Hepatocyte (in vitro differentiated cells): ENCODE results near the gene CSMD2. TPM values are rescaled to one million over a fixed set of nuclear protein-coding genes. Genes with fewer than 3 reads are reported as not detected.

Experiments used
- DNase-seq: peaks from one replicate; pipeline ENCODE4 v3.0.0-alpha.2; 2016; ENCODE audit warnings: low spot score
- H2AFZ ChIP-seq: fragments of 200-600 bp; sonication (generic); 2 replicates; pipeline ENCODE4 v1.6.0; 2016; ENCODE audit warnings: antibody characterized with exemption, mild to moderate bottlenecking
- H3K27ac ChIP-seq: fragments of 200-600 bp; sonication (generic); 2 replicates; pipeline ENCODE4 v1.5.1; 2016; ENCODE audit warnings: mild to moderate bottlenecking
- H3K27me3 ChIP-seq: fragments of 200-600 bp; sonication (generic); 2 replicates; pipeline ENCODE4 v1.6.1; 2016
- H3K36me3 ChIP-seq: fragments of 200-600 bp; sonication (generic); replicated peaks from 2 replicates; pipeline ENCODE4 v1.5.1; 2016; ENCODE audit warnings: low read depth; ENCODE audit not compliant: insufficient read depth
- H3K4me1 ChIP-seq: fragments of 200-600 bp; sonication (generic); 2 replicates; pipeline ENCODE4 v1.5.1; 2016; ENCODE audit warnings: mild to moderate bottlenecking, moderate library complexity; ENCODE audit not compliant: insufficient read depth
- H3K4me2 ChIP-seq: fragments of 200-600 bp; sonication (generic); 2 replicates; pipeline ENCODE4 v1.6.0; 2016
- H3K4me3 ChIP-seq: fragments of 200-600 bp; sonication (generic); 2 replicates; pipeline ENCODE4 v1.5.1; 2016; ENCODE audit warnings: mild to moderate bottlenecking
- H3K79me2 ChIP-seq: fragments of 200-600 bp; sonication (generic); 2 replicates; pipeline ENCODE4 v1.6.0; 2017; ENCODE audit warnings: mild to moderate bottlenecking
- H3K9me2 ChIP-seq: fragments of 200-600 bp; sonication (generic); replicated peaks from 2 replicates; pipeline ENCODE4 v1.6.0; 2017; ENCODE audit warnings: mild to moderate bottlenecking; ENCODE audit not compliant: insufficient read depth
- H3K9me3 ChIP-seq: fragments of 200-600 bp; sonication (generic); 2 replicates; pipeline ENCODE4 v1.5.1; 2016; ENCODE audit warnings: low read depth, mild to moderate bottlenecking
- H4K20me1 ChIP-seq: fragments of 200-600 bp; sonication (generic); 2 replicates; pipeline ENCODE4 v1.6.0; 2016; ENCODE audit warnings: mild to moderate bottlenecking; ENCODE audit not compliant: insufficient read depth, poor library complexity, severe bottlenecking
- CTCF ChIP-seq: fragments of 200-600 bp; sonication (generic); IDR thresholded peaks from 2 replicates; pipeline ENCODE4 v1.5.1; 2016; ENCODE audit warnings: antibody characterized with exemption, mild to moderate bottlenecking; ENCODE audit not compliant: poor library complexity
- EZH2 ChIP-seq: fragments of 200-600 bp; sonication (generic); IDR thresholded peaks from 2 replicates; pipeline ENCODE4 v1.6.1; 2016; ENCODE audit warnings: antibody characterized with exemption, mild to moderate bottlenecking, borderline replicate concordance
- EZH2phosphoT487 ChIP-seq: fragments of 200-600 bp; sonication (generic); IDR thresholded peaks from one replicate; pipeline ENCODE4 v1.6.1; 2018; ENCODE audit warnings: antibody characterized with exemption, mild to moderate bottlenecking, low read depth, moderate library complexity; ENCODE audit not compliant: unreplicated experiment, severe bottlenecking
- WGBS: methylation state at CpG from one replicate; pipeline ENCODE4 v1.1.6; 2016; ENCODE audit warnings: low lambda C conversion rate; ENCODE audit errors: missing lambda C conversion rate; 5-methylcytosine and 5-hydroxymethylcytosine counted together
- polyA plus RNA-seq: library from polyadenylated mRNA; unstranded; fragments of >200 nt; fragmentation: Nextera tagmentation; extraction: Ambion mirVana; gene quantifications from 2 replicates; pipeline ENCODE4 v1.2.1, GENCODE V29; 2016
- total RNA-seq: library from RNA; depleted of rRNA; stranded (reverse); fragments of >200 nt; gene quantifications from 2 replicates; pipeline ENCODE4 v1.2.3, GENCODE V29; 2014

CSMD2 gene
- total and polyA plus RNA-seq, 2 experiments from 2014 or later = 0.10 to 0.37 TPM

GRCh38 chr1:33971018-33971710, 193.9 kb downstream of the CSMD2 start:
- Histone ChIP-seq H3K4me2 (no peak overlapping the region), H3K27me3 (no peaks in the 10 kb centered on the region), H3K27ac (no peak overlapping the region), H3K9me3 (no peaks in the 10 kb centered on the region), H3K36me3 (no peaks in the 10 kb centered on the region), H4K20me1 (no peaks in the 10 kb centered on the region), H3K9me2 (no peaks in the 10 kb centered on the region), H2AFZ (no peak overlapping the region), H3K4me3 (no peak overlapping the region), H3K4me1 (peaks cover 4% of the 10 kb centered on the region), H3K79me2 (no peaks in the 10 kb centered on the region)
- TF ChIP-seq CTCF = no peak
- TF ChIP-seq EZH2 = no peak
- no peak for TF ChIP-seq EZH2phosphoT487
- peak; percentile 56 for DNase-seq
- 74% methylated on average over 17 of the region's 17 CpGs for WGBS

GRCh38 chr1:33970148-33970825, 194.7 kb downstream of the CSMD2 start:
- Histone ChIP-seq H2AFZ (no peak overlapping the region), H3K79me2 (no peaks in the 10 kb centered on the region), H3K9me3 (no peaks in the 10 kb centered on the region), H3K4me3 (no peak overlapping the region), H3K36me3 (no peaks in the 10 kb centered on the region), H3K27ac (no peak overlapping the region), H3K4me1 (peaks cover 4% of the 10 kb centered on the region), H3K27me3 (no peaks in the 10 kb centered on the region), H3K9me2 (no peaks in the 10 kb centered on the region), H4K20me1 (no peaks in the 10 kb centered on the region), H3K4me2 (no peak overlapping the region)
- WGBS = 79% methylated on average over 5 of the region's 5 CpGs
- DNase-seq = no peak
- TF ChIP-seq CTCF = no peak
- no peak for TF ChIP-seq EZH2
- TF ChIP-seq EZH2phosphoT487 = no peak

- no peak for DNase-seq
Observed at GRCh38 chr1:33966346-33967141, 198.5 kb downstream of the CSMD2 start.

More at GRCh38 chr1:33966346-33967141, 198.5 kb downstream of the CSMD2 start:
- H3K27ac ChIP-seq = no peak overlapping the region
- no peaks in the 10 kb centered on the region for H3K9me3 ChIP-seq
- WGBS = 82% methylated on average over 12 of the region's 12 CpGs
- H3K4me2 ChIP-seq = no peak overlapping the region
- TF ChIP-seq CTCF (no peak), EZH2 (no peak), EZH2phosphoT487 (no peak)
- H4K20me1 ChIP-seq = no peaks in the 10 kb centered on the region
- H2AFZ ChIP-seq = no peak overlapping the region
- no peaks in the 10 kb centered on the region for H3K79me2 ChIP-seq
- H3K4me3 ChIP-seq = no peak overlapping the region
- H3K9me2 ChIP-seq = no peaks in the 10 kb centered on the region
- no peaks in the 10 kb centered on the region for H3K27me3 ChIP-seq
- H3K4me1 ChIP-seq = no peaks in the 10 kb centered on the region
- no peaks in the 10 kb centered on the region for H3K36me3 ChIP-seq
